ENCODE measurements around the gene DLL3.
A peak's percentile ranks its signal among the peaks of the same experiment; 100 is the strongest.
"Not testable (repeated sequence)": the region's sequence is repeated elsewhere in the genome, so short reads cannot be mapped to it uniquely, and the experiment has no call there.

Gene DLL3

GRCh38 chr19:39498798-39499642 lies at the start of gene DLL3:
DLL3 (plus strand) TSS chr19:39498947; CDS start chr19:39498975, 28 bp downstream.
- DNase-seq: no peak

- DNase-seq: no peak
Observed at GRCh38 chr19:39449116-39449797, 49.5 kb upstream of the DLL3 start.

GRCh38 chr19:39451257-39451656 lies 47.5 kb upstream of the DLL3 start:
- DNase-seq: not testable (repeated sequence)

GRCh38 chr19:39463403-39463802 lies 35.3 kb upstream of the DLL3 start:
- no peak for DNase-seq

GRCh38 chr19:39465956-39466747 lies 32.6 kb upstream of the DLL3 start:
- DNase-seq: no peak

- no peak for DNase-seq
Observed at GRCh38 chr19:39467941-39468340, 30.8 kb upstream of the DLL3 start.

GRCh38 chr19:39469036-39469435 lies 29.7 kb upstream of the DLL3 start:
- no peak for DNase-seq

- DNase-seq: no peak
Observed at GRCh38 chr19:39469567-39469966, 29.2 kb upstream of the DLL3 start.

- no peak for DNase-seq
Observed at GRCh38 chr19:39470724-39471339, 27.9 kb upstream of the DLL3 start.

GRCh38 chr19:39471756-39472536 lies 26.8 kb upstream of the DLL3 start:
- DNase-seq: no peak

- no peak for DNase-seq
Observed at GRCh38 chr19:39472746-39473442, 25.9 kb upstream of the DLL3 start.

GRCh38 chr19:39473443-39473960 lies 25.2 kb upstream of the DLL3 start:
- no peak for DNase-seq

- peak; percentile 72 for DNase-seq
Observed at GRCh38 chr19:39474139-39474620, 24.6 kb upstream of the DLL3 start.

GRCh38 chr19:39475748-39476147 lies 23.0 kb upstream of the DLL3 start:
- no peak for DNase-seq

GRCh38 chr19:39479319-39479801 lies 19.4 kb upstream of the DLL3 start:
- DNase-seq: not testable (repeated sequence)

GRCh38 chr19:39479916-39480315 lies 18.8 kb upstream of the DLL3 start:
- DNase-seq: no peak

GRCh38 chr19:39480337-39481228 lies 18.2 kb upstream of the DLL3 start, which contains the start of gene TIMM50:
TIMM50 (plus strand) TSS chr19:39480838; CDS start chr19:39480854, 16 bp downstream.
- peak; percentile 98 for DNase-seq

- DNase-seq: no peak
Observed at GRCh38 chr19:39481229-39481545, 17.6 kb upstream of the DLL3 start.

GRCh38 chr19:39481676-39482075 lies 17.1 kb upstream of the DLL3 start:
- DNase-seq: no peak

- DNase-seq: no peak
Observed at GRCh38 chr19:39483141-39483540, 15.6 kb upstream of the DLL3 start.
